Stomach smooth muscle (tissue), 2 donors: ENCODE data around the gene LRRC27.

Source experiments
- H3K27ac ChIP-seq: one replicate; pipeline ENCODE4 v1.7.0; 2013; ENCODE audit warnings: mild to moderate bottlenecking, low read length, inconsistent platforms
- H3K27me3 ChIP-seq, 2 donors: one replicate each; pipeline ENCODE4 v1.7.0; 2013; ENCODE audit warnings: low read length in 2 of 2; ENCODE audit not compliant: insufficient read depth in 2 of 2, control insufficient read depth in 1 of 2
- H3K36me3 ChIP-seq, 2 donors: one replicate each; pipeline ENCODE4 v1.7.0; 2013; ENCODE audit warnings: low read length in 2 of 2; ENCODE audit not compliant: control insufficient read depth in 2 of 2, insufficient read depth in 2 of 2
- H3K4me1 ChIP-seq: one replicate; pipeline ENCODE4 v1.7.0; 2013; ENCODE audit warnings: low read length; ENCODE audit not compliant: control insufficient read depth, insufficient read depth
- H3K4me3 ChIP-seq, 2 donors: one replicate each; pipeline ENCODE4 v1.7.0; 2013; ENCODE audit warnings: low read length in 2 of 2
- H3K9ac ChIP-seq, 2 donors: one replicate each; pipeline ENCODE4 v1.7.0; 2013; ENCODE audit warnings: low read length in 2 of 2, mild to moderate bottlenecking in 1 of 2
- H3K9me3 ChIP-seq, 2 donors: one replicate each; pipeline ENCODE4 v1.7.0; 2013; ENCODE audit warnings: low read length in 2 of 2; ENCODE audit not compliant: control insufficient read depth in 2 of 2
- donor health status: healthy.
- donor health status: Pancreatic carcinoma.

The LRRC27 gene

GRCh38 chr10:132411561-132412253 is 79.7 kb downstream of the LRRC27 start:
- H3K4me3 ChIP-seq = peak overlapping the region; percentile 20 to 49
- peak overlapping the region; percentile 56 to 66 for H3K9ac ChIP-seq
- peaks cover 64% of the 10 kb centered on the region for H3K4me1 ChIP-seq

GRCh38 chr10:132412316-132413192 is 80.6 kb downstream of the LRRC27 start:
- no peaks in the 10 kb centered on the region for H3K27me3 ChIP-seq
- peak overlapping the region in 1 of 2 donors; percentile 20 for H3K4me3 ChIP-seq
- peaks cover 0 to 2% of the 10 kb centered on the region in 2 donors for H3K36me3 ChIP-seq
- H3K9ac ChIP-seq = peak overlapping the region; percentile 56 to 66
- H3K9me3 ChIP-seq = no peaks in the 10 kb centered on the region
- peak overlapping the region; percentile 91 for H3K27ac ChIP-seq
- H3K4me1 ChIP-seq = peaks cover 59% of the 10 kb centered on the region

More at GRCh38 chr10:132411561-132412253, 79.7 kb downstream of the LRRC27 start:
- H3K9me3 ChIP-seq = no peaks in the 10 kb centered on the region
- H3K27me3 ChIP-seq = no peaks in the 10 kb centered on the region
- H3K36me3 ChIP-seq = peaks cover 0 to 2% of the 10 kb centered on the region in 2 donors
- peak overlapping the region; percentile 91 for H3K27ac ChIP-seq

- H3K36me3 ChIP-seq = peaks cover 0 to 2% of the 10 kb centered on the region in 2 donors
- H3K27ac ChIP-seq = peak overlapping the region; percentile 37
- H3K4me1 ChIP-seq = peaks cover 58% of the 10 kb centered on the region
- H3K9me3 ChIP-seq = no peaks in the 10 kb centered on the region
- no peaks in the 10 kb centered on the region for H3K27me3 ChIP-seq
- H3K4me3 ChIP-seq = no peak overlapping the region
- peak overlapping the region in 1 of 2 donors; percentile 29 for H3K9ac ChIP-seq
Observed at GRCh38 chr10:132413226-132414205, 81.5 kb downstream of the LRRC27 start.

- no peak overlapping the region for H3K27ac ChIP-seq
- no peaks in the 10 kb centered on the region for H3K9me3 ChIP-seq
Observed at GRCh38 chr10:132414402-132415016, 82.5 kb downstream of the LRRC27 start.

GRCh38 chr10:132415255-132415654 is 83.3 kb downstream of the LRRC27 start:
- Histone ChIP-seq H3K4me3 (no peak overlapping the region), H3K27ac (no peak overlapping the region), H3K36me3 (peaks cover 0 to 2% of the 10 kb centered on the region in 2 donors), H3K4me1 (peaks cover 61% of the 10 kb centered on the region), H3K27me3 (no peaks in the 10 kb centered on the region), H3K9ac (no peak overlapping the region), H3K9me3 (no peaks in the 10 kb centered on the region)

More at GRCh38 chr10:132414402-132415016, 82.5 kb downstream of the LRRC27 start:
- H3K4me1 ChIP-seq = peaks cover 56% of the 10 kb centered on the region
- no peak overlapping the region for H3K4me3 ChIP-seq
- peaks cover 0 to 2% of the 10 kb centered on the region in 2 donors for H3K36me3 ChIP-seq
- H3K9ac ChIP-seq = no peak overlapping the region
- no peaks in the 10 kb centered on the region for H3K27me3 ChIP-seq

- H3K4me3 ChIP-seq = no peak overlapping the region
- H3K27ac ChIP-seq = no peak overlapping the region
- H3K27me3 ChIP-seq = no peaks in the 10 kb centered on the region
- peaks cover 0 to 2% of the 10 kb centered on the region in 2 donors for H3K36me3 ChIP-seq
- no peaks in the 10 kb centered on the region for H3K9me3 ChIP-seq
- H3K4me1 ChIP-seq = peaks cover 63% of the 10 kb centered on the region
- H3K9ac ChIP-seq = no peak overlapping the region
Observed at GRCh38 chr10:132415956-132416355, 84.0 kb downstream of the LRRC27 start.

- peaks cover 63% of the 10 kb centered on the region for H3K4me1 ChIP-seq
- peaks cover 0 to 2% of the 10 kb centered on the region in 2 donors for H3K36me3 ChIP-seq
- no peaks in the 10 kb centered on the region for H3K27me3 ChIP-seq
- no peak overlapping the region for H3K9ac ChIP-seq
- H3K9me3 ChIP-seq = no peaks in the 10 kb centered on the region
- H3K27ac ChIP-seq = no peak overlapping the region
- no peak overlapping the region for H3K4me3 ChIP-seq
Observed at GRCh38 chr10:132416566-132417256, 84.7 kb downstream of the LRRC27 start.

- Histone ChIP-seq H3K9ac (no peak overlapping the region), H3K36me3 (peaks cover 0 to 2% of the 10 kb centered on the region in 2 donors), H3K4me1 (peaks cover 63% of the 10 kb centered on the region)
Observed at GRCh38 chr10:132417257-132417910, 85.4 kb downstream of the LRRC27 start.

GRCh38 chr10:132417957-132418441 is 86.0 kb downstream of the LRRC27 start:
- Histone ChIP-seq H3K4me1 (peaks cover 64% of the 10 kb centered on the region), H3K36me3 (no peaks in the 10 kb centered on the region), H3K9me3 (no peaks in the 10 kb centered on the region), H3K9ac (no peak overlapping the region), H3K27me3 (no peaks in the 10 kb centered on the region), H3K27ac (peak overlapping the region; percentile 71), H3K4me3 (no peak overlapping the region)

More at GRCh38 chr10:132417257-132417910, 85.4 kb downstream of the LRRC27 start:
- H3K27me3 ChIP-seq = no peaks in the 10 kb centered on the region
- H3K27ac ChIP-seq = no peak overlapping the region
- no peak overlapping the region for H3K4me3 ChIP-seq
- H3K9me3 ChIP-seq = no peaks in the 10 kb centered on the region
